MM.1S (cell line): ENCODE measurements around the gene ITGAV.

Experiments
- DNase-seq: peaks from one replicate; pipeline ENCODE4 v3.0.0-alpha.2; 2015
- H2AFZ ChIP-seq: fragments of 300-600 bp; sonication (generic); 2 replicates; pipeline ENCODE4 v1.6.0; 2016; ENCODE audit warnings: antibody characterized with exemption, low read length
- H3F3A ChIP-seq: fragments of 300-600 bp; sonication (generic); 2 replicates; pipeline ENCODE4 v1.6.1; 2016; ENCODE audit warnings: mild to moderate bottlenecking, antibody characterized with exemption, low read length, moderate library complexity, mixed read lengths; ENCODE audit not compliant: insufficient read depth
- H3K27ac ChIP-seq: fragments of 300-600 bp; sonication (generic); 2 replicates; pipeline ENCODE4 v1.5.1; 2016; ENCODE audit warnings: mild to moderate bottlenecking, low read length
- H3K27me3 ChIP-seq: fragments of 300-600 bp; sonication (generic); replicated peaks from 2 replicates; pipeline ENCODE4 v1.6.0; 2016; ENCODE audit warnings: low read length; ENCODE audit not compliant: insufficient read depth
- H3K36me3 ChIP-seq: fragments of 300-600 bp; sonication (generic); replicated peaks from 2 replicates; pipeline ENCODE4 v1.6.1; 2016; ENCODE audit warnings: mild to moderate bottlenecking, low read length, mixed read lengths; ENCODE audit not compliant: insufficient read depth
- H3K4me1 ChIP-seq: fragments of 300-600 bp; sonication (generic); 2 replicates; pipeline ENCODE4 v1.6.1; 2016; ENCODE audit warnings: low read length, mixed read lengths
- H3K4me2 ChIP-seq: fragments of 300-600 bp; sonication (generic); 2 replicates; pipeline ENCODE4 v1.6.0; 2016; ENCODE audit warnings: low read depth, low read length
- H3K4me3 ChIP-seq: fragments of 300-600 bp; sonication (generic); 2 replicates; pipeline ENCODE4 v1.5.1; 2016; ENCODE audit warnings: low read length, mixed read lengths
- H3K79me2 ChIP-seq: fragments of 300-600 bp; sonication (generic); 2 replicates; pipeline ENCODE4 v1.6.1; 2016; ENCODE audit warnings: mixed run types, low read length, mixed read lengths
- H3K9ac ChIP-seq: fragments of 300-600 bp; sonication (generic); 2 replicates; pipeline ENCODE4 v1.6.1; 2016; ENCODE audit warnings: low read length, mixed read lengths
- H3K9me2 ChIP-seq: fragments of 300-600 bp; sonication (generic); replicated peaks from 2 replicates; pipeline ENCODE4 v1.6.1; 2016; ENCODE audit warnings: mild to moderate bottlenecking, low read length, mixed read lengths; ENCODE audit not compliant: insufficient read depth
- H3K9me3 ChIP-seq: fragments of 300-600 bp; sonication (generic); replicated peaks from 2 replicates; pipeline ENCODE4 v1.6.1; 2016; ENCODE audit warnings: mild to moderate bottlenecking, low read length, mixed read lengths; ENCODE audit not compliant: insufficient read depth
- H4K20me1 ChIP-seq: fragments of 300-600 bp; sonication (generic); 2 replicates; pipeline ENCODE4 v1.6.1; 2016; ENCODE audit warnings: mild to moderate bottlenecking, low read length, moderate library complexity, mixed read lengths; ENCODE audit not compliant: insufficient read depth
- EZH2 ChIP-seq: fragments of 300-600 bp; sonication (generic); optimal IDR thresholded peaks from 2 replicates; pipeline ENCODE3; 2017; ENCODE audit warnings: low read depth, mild to moderate bottlenecking, antibody characterized with exemption, low read length, mixed read lengths
- EZH2phosphoT487 ChIP-seq: fragments of 300-600 bp; sonication (generic); IDR thresholded peaks from 2 replicates; pipeline ENCODE4 v1.6.1; 2018; ENCODE audit warnings: antibody characterized with exemption, low read length
- TF ChIP-seq, protein P1 (sequence below): fragments of 300-600 bp; sonication (generic); IDR thresholded peaks from 2 replicates; pipeline ENCODE4 v1.5.1; 2016; ENCODE audit warnings: antibody characterized with exemption, low read length, mixed read lengths

The ITGAV gene

DNA sequence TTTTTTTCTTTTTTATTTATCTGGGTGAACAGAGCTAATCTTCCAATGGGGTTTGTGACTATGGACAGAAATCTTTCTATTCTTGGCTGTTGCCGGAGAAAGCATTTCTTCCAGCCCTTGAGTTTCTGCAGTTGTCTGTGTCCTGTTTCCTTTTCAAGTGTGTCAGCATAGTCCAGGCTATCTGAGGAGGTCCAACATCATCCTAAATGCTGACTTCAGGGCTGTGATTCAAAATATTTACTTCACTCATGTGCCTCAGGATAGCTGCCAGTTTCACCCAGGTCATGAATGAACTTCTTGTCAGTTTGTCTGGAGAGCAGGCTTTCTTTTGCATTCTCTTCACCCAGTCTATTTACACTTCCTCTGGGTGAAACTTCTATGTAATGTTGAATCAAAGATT is 27.9 kb downstream of the ITGAV start:
- Histone ChIP-seq H3K27ac (no peak overlapping the region), H3F3A (no peaks in the 10 kb centered on the region), H3K79me2 (no peaks in the 10 kb centered on the region), H3K4me2 (no peak overlapping the region), H2AFZ (no peak overlapping the region), H3K4me1 (no peaks in the 10 kb centered on the region; the same call in 1 of the 2 replicates), H3K9ac (no peak overlapping the region), H3K36me3 (no peaks in the 10 kb centered on the region), H3K9me2 (no peaks in the 10 kb centered on the region), H4K20me1 (no peaks in the 10 kb centered on the region), H3K9me3 (no peaks in the 10 kb centered on the region), H3K27me3 (no peaks in the 10 kb centered on the region), H3K4me3 (no peak overlapping the region)
- DNase-seq: no peak
- TF ChIP-seq, protein P1, sequence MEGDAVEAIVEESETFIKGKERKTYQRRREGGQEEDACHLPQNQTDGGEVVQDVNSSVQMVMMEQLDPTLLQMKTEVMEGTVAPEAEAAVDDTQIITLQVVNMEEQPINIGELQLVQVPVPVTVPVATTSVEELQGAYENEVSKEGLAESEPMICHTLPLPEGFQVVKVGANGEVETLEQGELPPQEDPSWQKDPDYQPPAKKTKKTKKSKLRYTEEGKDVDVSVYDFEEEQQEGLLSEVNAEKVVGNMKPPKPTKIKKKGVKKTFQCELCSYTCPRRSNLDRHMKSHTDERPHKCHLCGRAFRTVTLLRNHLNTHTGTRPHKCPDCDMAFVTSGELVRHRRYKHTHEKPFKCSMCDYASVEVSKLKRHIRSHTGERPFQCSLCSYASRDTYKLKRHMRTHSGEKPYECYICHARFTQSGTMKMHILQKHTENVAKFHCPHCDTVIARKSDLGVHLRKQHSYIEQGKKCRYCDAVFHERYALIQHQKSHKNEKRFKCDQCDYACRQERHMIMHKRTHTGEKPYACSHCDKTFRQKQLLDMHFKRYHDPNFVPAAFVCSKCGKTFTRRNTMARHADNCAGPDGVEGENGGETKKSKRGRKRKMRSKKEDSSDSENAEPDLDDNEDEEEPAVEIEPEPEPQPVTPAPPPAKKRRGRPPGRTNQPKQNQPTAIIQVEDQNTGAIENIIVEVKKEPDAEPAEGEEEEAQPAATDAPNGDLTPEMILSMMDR: no peak
- no peak for TF ChIP-seq EZH2
- no peak for TF ChIP-seq EZH2phosphoT487

DNA sequence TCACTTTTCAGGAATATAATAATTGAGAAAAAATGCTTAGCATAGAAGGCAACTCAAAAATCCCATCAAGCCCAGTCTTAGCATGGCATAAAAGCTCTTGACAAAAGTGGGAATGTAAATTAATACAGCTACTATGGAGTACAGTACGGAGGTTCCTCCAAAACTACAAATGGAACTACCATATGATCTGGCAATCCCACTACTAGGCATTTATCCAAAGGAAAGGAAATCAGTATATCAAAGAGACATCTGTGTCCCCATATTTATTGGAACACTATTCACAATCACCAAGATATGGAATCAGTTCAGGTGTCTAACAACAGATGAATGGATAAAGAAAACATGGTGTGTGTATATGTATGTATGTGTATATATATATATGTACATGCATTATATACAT is 28.8 kb downstream of the ITGAV start:
- Histone ChIP-seq H3K4me1 (peaks cover 6% of the 10 kb centered on the region), H3F3A (no peaks in the 10 kb centered on the region), H3K36me3 (no peaks in the 10 kb centered on the region), H3K9ac (no peak overlapping the region), H3K4me2 (no peak overlapping the region), H3K79me2 (no peaks in the 10 kb centered on the region), H3K9me2 (no peaks in the 10 kb centered on the region), H2AFZ (no peak overlapping the region), H3K27ac (no peak overlapping the region), H4K20me1 (no peaks in the 10 kb centered on the region), H3K27me3 (no peaks in the 10 kb centered on the region), H3K4me3 (no peak overlapping the region), H3K9me3 (no peaks in the 10 kb centered on the region)
- TF ChIP-seq EZH2phosphoT487 (no peak), EZH2 (no peak)
- TF ChIP-seq, protein P1: no peak
- DNase-seq: no peak

DNA sequence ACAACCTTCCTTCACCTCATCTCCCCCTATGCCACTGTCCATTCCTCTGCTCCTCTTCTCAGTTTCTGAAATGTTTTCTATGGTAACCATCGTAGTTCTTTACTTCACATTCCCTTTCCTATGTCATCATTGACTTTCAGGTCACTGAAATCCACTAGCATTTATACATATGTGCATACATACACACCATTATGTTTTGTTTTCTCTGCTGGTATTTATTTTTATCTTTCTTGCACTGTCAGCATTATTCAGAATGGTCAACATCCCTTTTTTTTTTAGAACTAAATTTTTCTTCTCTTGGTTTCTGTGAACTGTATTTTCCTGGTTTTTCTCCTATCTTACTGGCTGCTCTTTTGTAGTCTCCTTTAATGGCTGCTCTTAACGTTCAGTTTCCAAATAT is 33.2 kb downstream of the ITGAV start:
- H3K9me2 ChIP-seq: no peaks in the 10 kb centered on the region
- H3F3A ChIP-seq: no peaks in the 10 kb centered on the region
- H4K20me1 ChIP-seq: no peaks in the 10 kb centered on the region
- no peak overlapping the region for H3K9ac ChIP-seq
- H3K4me3 ChIP-seq: no peak overlapping the region
- H2AFZ ChIP-seq: no peak overlapping the region
- no peak overlapping the region for H3K4me2 ChIP-seq
- DNase-seq: no peak
- H3K4me1 ChIP-seq: peaks cover 6% of the 10 kb centered on the region
- no peaks in the 10 kb centered on the region for H3K79me2 ChIP-seq
- TF ChIP-seq, protein P1: no peak
- TF ChIP-seq EZH2phosphoT487: no peak
- no peak for TF ChIP-seq EZH2
- no peak overlapping the region for H3K27ac ChIP-seq
- H3K9me3 ChIP-seq: no peaks in the 10 kb centered on the region
- no peaks in the 10 kb centered on the region for H3K36me3 ChIP-seq
- H3K27me3 ChIP-seq: no peaks in the 10 kb centered on the region

DNA sequence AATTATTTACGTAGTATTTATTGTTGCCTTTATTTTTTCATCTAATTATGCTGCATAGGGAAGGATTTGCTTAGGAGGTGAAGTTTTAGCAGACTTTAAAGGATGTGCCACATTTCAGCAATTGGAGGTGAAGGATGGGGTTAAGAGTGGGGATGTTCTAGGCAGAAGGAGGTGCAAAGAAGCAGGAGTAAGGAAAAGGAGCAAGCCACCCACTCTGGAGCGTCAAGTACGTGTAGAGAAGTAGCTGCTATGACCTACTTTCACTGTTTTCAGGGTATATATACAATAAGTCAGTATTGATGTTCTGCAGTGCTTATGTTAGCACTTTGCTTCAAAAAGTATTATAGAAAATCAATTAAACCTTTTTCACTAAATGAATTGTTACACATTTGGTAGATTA is 34.4 kb downstream of the ITGAV start:
- Histone ChIP-seq H3K36me3 (no peaks in the 10 kb centered on the region), H3K4me1 (peaks cover 6% of the 10 kb centered on the region), H3K9ac (no peak overlapping the region), H3K4me2 (no peak overlapping the region), H2AFZ (no peak overlapping the region), H3K9me2 (no peaks in the 10 kb centered on the region), H3K9me3 (no peaks in the 10 kb centered on the region), H3F3A (no peaks in the 10 kb centered on the region), H3K27ac (no peak overlapping the region), H3K4me3 (no peak overlapping the region), H3K79me2 (no peaks in the 10 kb centered on the region), H3K27me3 (no peaks in the 10 kb centered on the region), H4K20me1 (no peaks in the 10 kb centered on the region)
- no peak for DNase-seq
- TF ChIP-seq EZH2: no peak
- TF ChIP-seq, protein P1: no peak
- TF ChIP-seq EZH2phosphoT487: no peak
